HG03571 (cell line): Measurements from ENCODE around the gene DGCR2.
"Not testable (repeated sequence)": the region's sequence is repeated elsewhere in the genome, so short reads cannot be mapped to it uniquely, and the experiment has no call there.

ENCODE experiments used
- ATAC-seq: cut with Tn5 transposase; IDR thresholded peaks from one replicate; pipeline ENCODE4 v1.9.1; 2021; ENCODE audit not compliant: unreplicated experiment

The DGCR2 gene

DNA sequence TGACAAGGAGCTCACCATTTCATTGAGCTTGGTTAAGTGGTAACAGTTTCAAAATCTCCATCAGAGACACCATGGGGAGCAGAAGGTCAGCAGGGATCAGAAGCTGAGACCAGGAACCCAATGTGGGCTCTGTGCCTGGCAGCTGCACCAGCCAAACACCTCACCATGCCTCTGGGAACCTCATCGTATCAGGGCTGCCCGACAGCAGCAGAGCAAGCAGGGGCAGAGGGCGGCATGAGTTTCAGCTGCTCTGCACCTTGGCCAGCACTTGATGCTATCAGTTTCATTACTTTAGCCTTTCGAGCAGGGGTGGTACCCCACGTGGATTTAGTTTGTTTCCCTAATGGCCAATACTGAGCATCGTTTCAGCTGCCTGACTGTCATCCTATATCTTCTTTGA is 77.8 kb downstream of the DGCR2 start:
- ATAC-seq = no peak

DNA sequence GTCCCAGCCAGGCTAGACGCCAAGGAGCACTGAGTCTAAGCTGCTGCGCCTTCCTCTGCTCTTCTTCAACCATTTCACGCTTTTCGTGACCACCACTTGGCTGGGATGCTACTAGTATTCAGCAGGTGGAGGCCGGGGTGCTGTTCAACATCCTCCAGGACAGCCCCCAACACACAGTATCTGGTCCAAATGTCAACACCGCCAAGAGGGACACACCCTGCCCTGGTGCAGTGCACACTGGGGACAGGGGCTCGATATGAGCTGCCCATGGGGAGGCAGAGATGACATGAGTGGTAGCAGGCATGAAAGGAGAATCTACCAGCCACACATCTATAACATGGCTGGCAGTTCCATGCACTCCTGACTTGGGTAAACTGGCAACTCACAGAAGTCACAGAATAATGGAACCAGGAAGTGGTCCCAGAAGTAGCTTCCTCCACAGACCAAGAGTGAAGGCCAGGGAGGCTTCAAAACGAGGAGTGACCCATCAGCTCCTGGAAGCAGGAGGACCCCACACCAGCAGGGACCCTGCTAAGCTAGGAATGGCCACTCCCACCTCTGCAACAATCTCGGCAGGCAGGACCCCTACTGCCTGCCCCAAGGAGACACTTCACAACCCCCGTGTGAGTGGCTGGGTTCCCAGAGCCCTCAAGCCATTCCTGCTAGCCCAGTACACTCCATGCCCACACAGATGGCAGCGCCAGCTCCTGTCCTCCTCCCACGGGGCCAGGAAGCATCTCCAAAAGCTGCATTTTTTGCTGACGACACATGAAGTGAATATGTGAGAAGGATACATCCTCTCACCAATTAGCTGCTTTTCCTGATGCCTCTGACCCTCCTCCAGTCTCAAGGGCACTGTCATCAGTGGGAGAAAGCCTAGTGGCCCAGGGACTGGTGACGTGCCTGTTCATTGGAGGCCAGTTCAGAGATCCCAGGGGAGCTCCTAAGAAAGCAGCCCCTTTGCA is 78.8 kb downstream of the DGCR2 start:
- no peak for ATAC-seq

- no peak for ATAC-seq
These were observed 79.7 kb downstream of the DGCR2 start for GRCh38 chr22:19042285-19043120.

GRCh38 chr22:19041704-19042074 is 80.5 kb downstream of the DGCR2 start:
- ATAC-seq = no peak

DNA sequence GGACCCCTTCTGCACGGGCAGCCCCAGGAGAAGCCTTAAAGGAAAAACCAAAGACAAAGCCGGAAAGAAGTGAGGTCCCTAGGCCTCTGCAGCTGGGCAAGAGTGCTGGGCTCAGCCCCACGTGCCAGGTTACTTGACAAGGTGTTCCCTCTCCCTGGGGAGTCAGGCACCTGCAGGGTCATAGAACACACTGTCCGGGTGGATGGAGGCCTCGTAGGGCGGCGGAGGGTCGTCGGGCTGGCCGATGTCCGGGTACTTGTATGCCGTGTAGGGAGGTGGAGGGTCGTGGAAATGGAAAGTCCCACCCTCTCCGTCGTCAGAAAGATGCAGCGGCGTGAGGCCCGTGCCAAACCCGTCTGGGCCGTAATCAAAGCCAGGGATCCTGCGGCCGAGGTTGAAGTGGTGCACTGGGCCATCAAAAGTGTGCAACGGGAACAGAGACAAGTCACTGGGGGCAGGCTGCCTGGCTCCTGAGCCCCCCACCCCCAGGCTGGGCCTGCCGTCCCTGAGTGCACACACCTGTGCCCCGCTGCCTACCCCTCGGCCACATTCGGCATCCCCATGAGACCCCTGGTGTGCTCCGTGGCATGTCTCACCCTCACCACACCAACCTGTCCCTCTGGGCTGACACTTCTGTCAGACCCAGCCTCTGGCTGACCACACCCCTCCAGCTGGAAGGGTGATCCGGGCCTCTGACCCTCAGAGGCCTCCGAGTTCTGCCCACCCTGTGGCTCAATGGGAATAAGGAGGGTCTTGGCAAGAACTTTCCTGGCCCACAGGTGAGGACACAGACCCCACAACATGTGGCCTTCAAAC is 81.1 kb downstream of the DGCR2 start:
- no peak for ATAC-seq

GRCh38 chr22:19040391-19040861 is 81.8 kb downstream of the DGCR2 start:
- ATAC-seq = no peak

DNA sequence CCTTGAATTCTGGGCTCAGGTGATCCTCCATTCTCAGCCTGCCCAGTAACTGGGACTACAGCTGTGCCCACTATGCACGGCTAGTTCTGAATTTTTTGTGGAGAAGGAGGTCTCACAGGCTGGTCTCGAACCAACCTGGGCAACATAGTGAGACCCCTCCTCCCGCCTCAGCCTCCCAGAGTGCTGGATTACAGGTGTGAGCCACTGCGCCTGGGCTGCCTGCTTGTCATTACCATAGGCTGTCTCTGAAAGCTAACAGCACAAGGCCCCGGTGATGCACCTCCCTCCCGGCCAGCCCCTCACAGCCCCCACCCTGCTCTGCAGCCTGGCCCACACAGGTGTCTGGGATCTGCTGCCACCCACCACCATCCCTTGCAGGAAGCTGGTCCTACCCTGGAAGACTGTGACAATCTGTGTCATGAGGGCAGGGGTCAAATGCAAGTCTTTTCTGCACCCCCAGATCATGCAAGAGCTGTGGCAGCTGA is 82.4 kb downstream of the DGCR2 start:
- no peak for ATAC-seq

DNA sequence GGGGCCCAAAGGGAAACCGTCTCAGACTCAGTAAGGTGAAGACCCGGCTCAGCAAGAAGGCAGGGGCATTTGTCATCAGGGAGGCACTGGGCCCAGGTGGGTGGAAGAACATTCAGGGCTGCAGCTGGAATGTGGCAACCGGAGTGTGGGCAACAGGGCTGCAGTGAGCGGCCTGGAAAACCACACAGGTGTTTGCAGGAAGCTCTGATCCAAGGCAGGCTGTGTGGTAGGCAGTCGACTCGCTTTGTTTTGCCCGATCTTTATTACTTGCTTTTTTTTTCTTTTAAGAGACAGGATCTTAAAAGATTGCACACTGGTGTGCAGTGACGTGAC is 82.8 kb downstream of the DGCR2 start:
- ATAC-seq = no peak

DNA sequence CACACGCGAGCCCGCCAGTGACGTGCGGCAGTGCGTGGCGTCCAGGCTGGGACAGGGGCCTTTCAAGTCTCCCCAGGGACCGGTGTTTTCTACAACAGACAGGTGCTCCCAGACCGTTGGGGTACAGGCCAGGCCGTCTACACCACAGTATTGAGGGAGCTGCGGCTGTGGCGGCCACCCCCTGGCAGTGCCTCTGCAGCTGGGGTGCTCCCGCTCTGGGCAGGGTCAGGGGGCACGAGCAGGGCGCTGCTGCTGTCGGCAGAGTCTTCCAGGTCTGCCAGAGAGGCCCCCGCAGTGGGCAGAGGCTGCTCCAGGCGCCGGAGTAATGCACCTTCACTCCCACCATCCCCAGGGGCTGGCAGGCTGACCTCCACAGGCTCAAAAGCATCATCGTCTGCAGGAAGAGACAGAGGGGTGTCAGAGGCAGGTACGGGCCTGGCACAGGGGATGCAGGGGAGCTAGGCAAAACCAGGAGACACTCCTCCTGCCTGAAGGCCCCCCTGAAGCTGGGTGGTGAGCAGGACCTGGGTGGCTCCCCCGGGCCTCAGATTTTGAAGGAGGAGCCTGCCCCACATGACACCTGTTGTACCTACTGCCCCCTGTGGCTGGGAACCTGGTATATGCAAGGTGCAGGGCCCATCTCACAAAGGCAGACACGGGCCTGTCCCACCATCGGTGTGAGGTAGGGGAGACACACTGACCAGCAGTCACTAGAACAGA is 83.3 kb downstream of the DGCR2 start:
- no peak for ATAC-seq

DNA sequence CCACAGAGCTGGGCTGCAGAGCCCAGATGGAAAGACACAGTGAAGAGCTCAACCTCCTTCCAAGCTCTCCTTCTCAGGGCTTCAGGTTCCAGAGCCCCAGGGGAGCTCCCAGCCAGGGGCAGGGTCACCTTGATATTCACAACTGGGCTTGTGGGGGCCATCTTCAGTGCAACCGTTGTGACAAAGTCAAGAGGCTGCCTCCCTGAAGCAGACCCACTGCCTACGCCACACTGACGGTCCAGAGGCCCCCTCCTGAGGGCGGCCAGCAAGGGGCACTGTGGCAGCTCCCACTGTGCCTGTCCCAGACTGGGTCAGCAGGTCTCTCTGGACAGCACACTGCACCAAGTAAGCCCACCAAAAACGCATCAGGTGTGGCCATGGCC is 84.1 kb downstream of the DGCR2 start:
- ATAC-seq = no peak

GRCh38 chr22:19037282-19038163 is 84.7 kb downstream of the DGCR2 start:
- no peak for ATAC-seq

DNA sequence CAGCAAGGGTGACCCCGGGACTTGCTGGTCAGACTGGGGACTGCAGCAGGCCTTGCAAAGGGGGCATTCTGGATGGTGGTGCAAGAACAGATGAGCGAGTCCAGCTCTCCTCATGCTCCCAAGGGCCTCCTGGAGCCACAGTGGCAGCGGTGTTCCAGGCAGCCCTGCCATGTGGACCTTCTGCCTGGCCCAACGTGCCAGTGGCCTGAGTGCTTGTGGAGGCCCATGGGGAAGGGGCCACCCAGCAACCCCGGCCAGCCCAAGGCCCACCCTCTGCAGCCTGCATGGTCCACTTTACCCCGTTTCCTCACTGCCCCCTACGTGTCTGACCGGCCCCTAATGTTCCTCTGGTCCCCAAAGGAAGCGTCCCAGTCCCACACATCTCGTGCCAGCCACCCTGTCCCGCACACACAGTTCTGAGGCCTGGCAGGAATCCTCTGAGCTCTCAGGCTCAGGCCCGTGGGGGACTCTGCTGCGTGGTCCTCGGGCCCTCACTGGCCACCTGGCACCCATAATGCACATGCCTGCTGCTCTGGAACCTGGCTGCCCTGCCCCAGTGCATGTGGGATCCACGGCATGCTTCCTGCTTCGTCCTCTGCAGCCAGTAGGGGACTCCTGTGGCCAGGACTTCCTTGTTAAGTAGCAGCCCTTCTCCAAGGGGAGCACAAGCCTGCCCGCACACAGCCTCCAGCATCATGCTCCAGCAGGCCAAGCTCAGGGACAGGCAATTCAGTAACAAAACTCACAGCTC is 85.5 kb downstream of the DGCR2 start:
- ATAC-seq = no peak

GRCh38 chr22:19036229-19036522 is 86.0 kb downstream of the DGCR2 start:
- no peak for ATAC-seq

DNA sequence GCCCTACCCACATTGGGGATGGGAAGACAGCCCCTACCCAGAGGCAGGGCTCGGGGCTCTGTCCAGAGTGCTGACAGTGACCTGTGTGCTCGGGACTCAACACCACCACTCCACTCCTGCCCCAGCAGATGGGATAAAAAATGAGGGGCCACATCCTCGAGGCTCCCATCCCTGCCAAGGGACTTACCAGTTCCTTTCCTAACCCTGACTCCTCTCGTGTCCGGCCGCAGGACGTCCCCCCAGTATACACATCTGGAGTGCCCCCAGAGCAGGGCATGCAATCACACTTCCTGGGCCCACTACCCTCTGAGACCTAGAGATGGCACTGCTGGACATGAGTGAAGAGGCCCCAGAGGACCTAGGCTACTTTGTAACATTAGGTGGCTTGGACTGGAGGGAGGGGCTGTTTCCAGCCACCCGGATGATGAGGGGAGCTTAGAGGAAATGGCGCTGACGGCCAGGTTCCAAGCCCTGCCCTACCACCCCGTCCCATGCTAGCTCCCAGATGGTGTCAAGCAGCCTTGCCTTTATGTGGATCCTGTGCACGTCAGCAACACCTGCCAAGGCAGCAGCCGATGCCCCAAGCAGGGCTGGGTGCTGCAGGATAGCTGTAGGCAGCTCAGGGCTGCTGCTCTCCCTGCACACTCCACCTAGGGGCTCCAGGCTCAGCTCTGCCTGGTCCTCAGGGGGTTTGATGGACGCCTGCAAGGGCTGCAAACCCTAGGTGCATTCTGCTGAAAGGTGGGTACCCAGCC is 86.6 kb downstream of the DGCR2 start:
- ATAC-seq = no peak

GRCh38 chr22:19035126-19035473 is 87.1 kb downstream of the DGCR2 start:
- ATAC-seq = not testable (repeated sequence)

GRCh38 chr22:19034724-19035120 is 87.5 kb downstream of the DGCR2 start:
- ATAC-seq = not testable (repeated sequence)

- not testable (repeated sequence) for ATAC-seq
These were observed 88.0 kb downstream of the DGCR2 start for GRCh38 chr22:19034031-19034723.

DNA sequence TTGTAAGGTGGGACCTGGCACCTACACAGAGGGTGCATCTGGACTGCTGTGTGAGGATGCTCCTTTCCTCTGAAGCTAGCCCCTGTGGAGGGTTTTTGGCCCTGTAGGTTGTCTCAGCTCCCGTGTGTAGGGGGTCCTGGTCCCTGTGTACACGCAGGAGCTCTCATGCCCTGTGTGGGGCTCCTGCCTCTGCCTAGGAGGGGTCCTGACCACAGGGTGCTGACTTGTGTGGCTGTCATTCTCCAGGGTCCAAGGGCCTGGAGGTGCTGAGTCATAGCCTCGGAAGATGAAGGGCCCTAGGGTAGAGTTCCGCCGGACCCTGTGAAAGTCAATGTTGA is 88.7 kb downstream of the DGCR2 start:
- ATAC-seq = not testable (repeated sequence)
